GM06990 (cell line): Measurements from ENCODE around the gene NOL4L.

Source experiments
- DNase-seq: peaks from one replicate; pipeline ENCODE4 v3.0.0-alpha.2; 2011; ENCODE audit not compliant: insufficient read length; ENCODE audit errors: extremely low read depth
- H3K27me3 ChIP-seq: replicated peaks from 2 replicates; pipeline ENCODE4 v1.6.0; 2011; ENCODE audit warnings: low read length; ENCODE audit not compliant: control insufficient read depth, insufficient read depth
- H3K36me3 ChIP-seq: 2 replicates; pipeline ENCODE4 v1.5.1; 2011; ENCODE audit warnings: low read length; ENCODE audit not compliant: control insufficient read depth, insufficient read depth
- H3K4me3 ChIP-seq: replicated peaks from 2 replicates; pipeline ENCODE4 v1.5.1; 2011; ENCODE audit warnings: low read depth, mild to moderate bottlenecking, control low read depth, low read length
- TF ChIP-seq, protein P1 (sequence below): IDR thresholded peaks from 2 replicates; pipeline ENCODE4 v1.5.1; 2011; ENCODE audit warnings: low read length, control low read depth, mild to moderate bottlenecking, inconsistent platforms; ENCODE audit not compliant: insufficient read depth, poor library complexity, severe bottlenecking

NOL4L gene

DNA sequence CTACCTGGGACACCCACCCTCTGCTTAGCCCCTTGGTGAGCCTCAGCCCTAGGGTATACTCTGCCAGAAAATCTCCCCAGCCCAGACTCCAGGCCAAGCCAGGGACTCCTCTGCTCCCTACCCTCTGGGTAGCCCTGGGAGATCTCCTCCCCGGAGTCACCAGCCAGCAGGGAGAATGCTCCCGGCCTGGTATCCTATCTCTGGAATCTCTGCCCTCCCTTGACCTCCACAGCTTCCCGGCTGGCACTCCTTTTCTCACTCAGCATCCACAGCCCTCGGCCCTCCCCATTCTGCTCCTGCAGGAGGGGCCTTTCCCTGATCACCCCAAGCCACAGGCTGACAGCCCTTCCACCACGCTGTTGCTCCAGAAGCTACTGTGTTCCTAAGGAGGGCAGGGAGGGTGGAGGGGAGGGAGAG is 22.6 kb downstream of the NOL4L start:
- TF ChIP-seq, protein P1, sequence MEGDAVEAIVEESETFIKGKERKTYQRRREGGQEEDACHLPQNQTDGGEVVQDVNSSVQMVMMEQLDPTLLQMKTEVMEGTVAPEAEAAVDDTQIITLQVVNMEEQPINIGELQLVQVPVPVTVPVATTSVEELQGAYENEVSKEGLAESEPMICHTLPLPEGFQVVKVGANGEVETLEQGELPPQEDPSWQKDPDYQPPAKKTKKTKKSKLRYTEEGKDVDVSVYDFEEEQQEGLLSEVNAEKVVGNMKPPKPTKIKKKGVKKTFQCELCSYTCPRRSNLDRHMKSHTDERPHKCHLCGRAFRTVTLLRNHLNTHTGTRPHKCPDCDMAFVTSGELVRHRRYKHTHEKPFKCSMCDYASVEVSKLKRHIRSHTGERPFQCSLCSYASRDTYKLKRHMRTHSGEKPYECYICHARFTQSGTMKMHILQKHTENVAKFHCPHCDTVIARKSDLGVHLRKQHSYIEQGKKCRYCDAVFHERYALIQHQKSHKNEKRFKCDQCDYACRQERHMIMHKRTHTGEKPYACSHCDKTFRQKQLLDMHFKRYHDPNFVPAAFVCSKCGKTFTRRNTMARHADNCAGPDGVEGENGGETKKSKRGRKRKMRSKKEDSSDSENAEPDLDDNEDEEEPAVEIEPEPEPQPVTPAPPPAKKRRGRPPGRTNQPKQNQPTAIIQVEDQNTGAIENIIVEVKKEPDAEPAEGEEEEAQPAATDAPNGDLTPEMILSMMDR = no peak
- H3K4me3 ChIP-seq = no peak overlapping the region
- H3K27me3 ChIP-seq = no peaks in the 10 kb centered on the region
- no peak for DNase-seq
- no peaks in the 10 kb centered on the region; the same call in 1 of the 2 replicates for H3K36me3 ChIP-seq

DNA sequence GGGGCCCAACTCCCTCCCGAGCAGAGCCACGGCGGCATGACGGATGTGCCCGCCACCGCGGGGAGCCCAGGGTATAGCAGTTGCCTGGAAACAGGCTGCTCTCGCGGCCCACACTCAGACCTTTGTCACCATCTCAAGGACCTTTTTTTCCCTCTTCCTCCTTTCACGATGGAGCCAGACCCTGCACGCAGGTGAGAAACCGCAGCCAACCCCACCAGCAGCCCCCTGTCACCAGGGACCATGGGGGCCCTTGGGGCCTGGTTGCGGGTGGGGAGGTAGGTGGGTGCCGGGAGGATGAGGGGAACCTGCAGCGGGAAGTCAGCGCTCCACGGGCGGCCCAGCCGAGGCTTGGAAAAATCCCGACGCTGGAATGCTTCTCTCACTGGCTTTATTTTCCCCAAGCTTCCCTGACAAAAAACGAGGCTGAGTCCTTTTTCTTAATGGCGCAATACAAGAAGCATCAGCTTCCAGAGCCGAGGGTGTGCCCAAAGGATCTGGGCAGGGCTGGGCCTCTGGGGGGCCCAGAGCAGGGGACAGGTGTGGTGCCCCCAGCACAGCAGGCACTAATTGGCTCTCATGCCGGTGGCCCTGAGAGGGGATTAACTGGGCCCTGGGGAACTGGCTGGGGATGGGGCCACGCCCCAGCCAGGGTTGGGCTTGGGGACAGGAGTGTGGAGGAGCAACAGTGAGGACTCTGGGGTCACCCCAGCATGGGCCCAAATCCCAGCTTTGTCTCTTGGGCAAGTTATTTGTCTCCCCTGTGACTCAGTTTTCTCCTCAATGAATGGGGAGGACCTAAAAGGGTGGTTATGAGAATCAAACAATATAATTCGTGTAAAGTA is 23.9 kb downstream of the NOL4L start:
- DNase-seq = no peak
- Histone ChIP-seq H3K27me3 (no peaks in the 10 kb centered on the region), H3K36me3 (no peaks in the 10 kb centered on the region; the same call in 1 of the 2 replicates), H3K4me3 (no peak overlapping the region)
- TF ChIP-seq, protein P1 = no peak

DNA sequence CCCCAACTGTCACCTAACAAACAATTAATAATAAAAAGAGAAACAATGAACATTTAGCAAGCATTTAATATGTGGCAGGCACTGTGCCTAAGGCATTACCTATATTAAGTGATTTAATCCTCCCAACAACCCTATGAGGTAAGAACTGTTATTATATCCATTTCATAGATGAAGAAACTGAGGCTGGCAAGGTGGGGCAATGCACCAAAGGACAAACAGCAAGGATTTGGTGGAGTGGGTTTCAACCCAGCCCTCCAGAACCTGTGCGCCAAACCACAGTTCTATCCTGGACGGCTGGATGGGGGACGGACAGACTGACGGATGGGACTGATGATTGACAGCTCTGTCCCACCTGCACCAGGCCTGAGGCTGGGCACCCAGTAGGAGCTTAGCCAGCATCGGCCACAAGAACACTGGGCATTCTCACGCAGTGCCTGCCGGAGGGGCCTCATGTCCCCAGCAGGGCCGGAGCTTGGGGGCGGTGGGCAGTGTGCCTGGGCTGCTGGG is 24.6 kb downstream of the NOL4L start:
- Histone ChIP-seq H3K4me3 (no peak overlapping the region), H3K27me3 (no peaks in the 10 kb centered on the region), H3K36me3 (no peaks in the 10 kb centered on the region; the same call in 1 of the 2 replicates)
- TF ChIP-seq, protein P1 = no peak
- no peak for DNase-seq

DNA sequence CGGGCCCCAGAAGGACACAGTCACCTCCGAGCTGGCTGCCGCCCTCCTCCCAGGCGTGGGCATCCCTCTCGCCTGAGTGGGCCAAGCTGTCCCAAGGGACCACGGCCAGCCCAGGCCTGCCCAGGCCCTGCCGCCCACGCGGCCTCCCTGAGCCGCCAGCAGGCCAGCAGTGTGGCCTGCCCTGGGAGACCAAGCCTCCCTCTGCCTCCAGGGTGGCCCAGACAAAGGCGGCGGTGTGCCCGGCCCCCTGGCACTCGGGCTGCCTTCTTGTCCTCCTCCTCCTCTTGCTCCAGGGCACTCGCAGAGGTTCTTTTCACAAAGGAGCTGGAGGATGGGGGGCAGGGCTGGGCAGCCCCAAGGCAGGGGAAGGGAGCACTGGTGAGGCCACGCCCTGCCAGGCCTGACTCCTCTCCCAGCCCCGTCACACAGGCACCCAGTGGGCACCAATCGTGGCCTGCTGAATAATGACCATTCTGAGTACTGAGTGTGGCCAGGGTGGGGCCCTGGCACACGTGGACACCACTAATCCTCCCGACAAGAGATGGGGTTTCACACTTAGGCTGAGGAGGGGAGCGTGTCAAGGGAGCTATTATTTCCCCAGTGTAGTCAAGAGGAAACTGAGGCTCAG is 25.3 kb downstream of the NOL4L start:
- H3K4me3 ChIP-seq = no peak overlapping the region
- no peak for DNase-seq
- H3K27me3 ChIP-seq = no peaks in the 10 kb centered on the region
- no peaks in the 10 kb centered on the region for H3K36me3 ChIP-seq
- TF ChIP-seq, protein P1 = no peak

DNA sequence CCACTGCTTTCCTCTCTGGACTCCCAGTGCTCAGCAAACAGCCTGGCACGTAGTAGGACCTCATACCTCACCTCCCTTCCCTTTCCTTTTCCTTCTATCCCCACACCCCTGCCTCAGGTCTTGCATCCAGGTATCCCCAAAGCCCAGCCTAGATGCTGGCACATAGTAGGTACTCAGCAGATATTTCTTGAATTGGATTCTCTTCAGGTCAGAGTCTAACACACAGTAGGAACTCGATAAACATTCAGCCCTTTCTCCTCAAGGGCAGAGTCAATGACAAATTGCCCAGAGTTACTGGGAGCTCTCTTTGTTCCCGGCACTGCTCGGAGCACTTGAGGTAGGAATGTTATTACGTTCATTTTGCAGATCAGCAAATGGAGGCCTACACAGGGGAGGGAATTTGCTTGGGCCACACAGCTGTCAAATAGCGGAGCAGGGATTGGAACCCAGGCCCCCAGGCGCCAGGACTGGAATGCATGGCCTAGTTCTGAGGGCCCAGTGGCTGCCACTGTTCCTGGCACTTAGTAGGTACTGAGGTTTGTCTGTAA is 25.9 kb downstream of the NOL4L start:
- Histone ChIP-seq H3K27me3 (no peaks in the 10 kb centered on the region), H3K4me3 (no peak overlapping the region), H3K36me3 (no peaks in the 10 kb centered on the region)
- TF ChIP-seq, protein P1 = no peak
- no peak for DNase-seq
